PFSK-1 (cell line): ENCODE data around the gene FBXL19.

Experiments used
- POLR2AphosphoS5 ChIP-seq: IDR thresholded peaks from 2 replicates; pipeline ENCODE4 v1.6.1; 2012; ENCODE audit warnings: low read depth, mild to moderate bottlenecking, control low read depth, low read length, moderate library complexity
- REST ChIP-seq, 2 experiments: IDR thresholded peaks; 2 replicates each; pipeline versions ENCODE4 v1.6.1 to v1.8.0; 2011 to 2012; ENCODE audit warnings: low read depth in 2 of 2, low read length in 2 of 2, control low read depth in 1 of 2, inconsistent platforms in 1 of 2, mild to moderate bottlenecking in 1 of 2, moderate library complexity in 1 of 2; ENCODE audit not compliant: insufficient read depth in 1 of 2
- TAF1 ChIP-seq: IDR thresholded peaks from 2 replicates; pipeline ENCODE4 v1.6.1; 2012; ENCODE audit warnings: low read length, control low read depth, borderline replicate concordance; ENCODE audit not compliant: insufficient read depth

GRCh38 chr16:30934827-30935557 lies 11.6 kb downstream of the FBXL19 start:
- TF ChIP-seq TAF1: no peak
- TF ChIP-seq REST (IDR thresholded peaks at IDR 0.05; ENCODE audit: insufficient read depth in 1 of 2, low read depth in 2 of 2, low read length in 2 of 2): no peak
- TF ChIP-seq POLR2AphosphoS5: no peak
